Hematopoietic multipotent progenitor cell (in vitro differentiated cells): ENCODE data around the gene IRF8. TPM values are rescaled to one million over a fixed set of nuclear protein-coding genes. Genes with fewer than 3 reads are reported as not detected.

Source experiments
- DNase-seq, 3 donors: peaks; one replicate each; pipeline ENCODE4 v3.0.0-alpha.2; 2011 to 2015; ENCODE audit warnings: low read depth in 2 of 3, low spot score in 2 of 3
- total RNA-seq: library from RNA; depleted of rRNA; stranded (reverse); fragments of >200 nt; gene quantifications from one replicate; pipeline ENCODE4 v1.2.3, GENCODE V29; 2012

IRF8 gene
- total RNA-seq, 1 donor = 19.7 TPM

GRCh38 chr16:85950136-85950918 is 51.4 kb downstream of the IRF8 start:
- DNase-seq = no peak

GRCh38 chr16:85952197-85952596 is 53.2 kb downstream of the IRF8 start:
- no peak for DNase-seq

GRCh38 chr16:85952811-85953210 is 53.8 kb downstream of the IRF8 start:
- DNase-seq = no peak

DNA sequence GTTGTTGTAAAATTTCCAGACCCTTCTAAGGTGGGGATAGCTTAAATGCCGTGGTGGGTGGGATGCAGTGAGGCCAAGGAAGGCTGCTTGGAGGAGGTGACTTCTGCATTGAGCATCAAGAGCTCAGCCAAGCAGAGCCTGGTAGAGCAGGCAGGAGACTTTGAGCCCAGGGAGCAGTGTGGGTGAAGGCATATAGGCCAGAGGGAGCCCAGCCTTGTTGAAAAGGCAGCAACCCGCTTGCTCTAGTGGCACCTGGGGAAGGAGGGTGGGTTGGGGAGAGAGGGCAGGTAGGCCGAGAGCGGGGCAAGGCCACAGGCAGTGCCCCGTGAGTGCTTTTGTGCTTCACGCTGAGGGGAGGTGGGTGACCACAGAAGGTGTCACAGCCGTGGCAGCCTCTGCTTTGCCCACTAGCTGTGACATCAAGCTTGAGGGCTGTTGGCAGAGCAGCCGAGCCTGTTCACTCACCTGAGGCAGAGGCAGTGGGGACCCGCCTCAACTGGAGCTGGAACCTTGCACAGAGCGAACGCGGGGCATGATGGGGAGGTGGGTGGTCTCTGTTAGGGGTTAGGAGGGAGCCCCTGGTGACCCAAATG is 56.1 kb downstream of the IRF8 start:
- DNase-seq = no peak

- DNase-seq = no peak
These were observed 56.6 kb downstream of the IRF8 start for GRCh38 chr16:85955566-85955965.

DNA sequence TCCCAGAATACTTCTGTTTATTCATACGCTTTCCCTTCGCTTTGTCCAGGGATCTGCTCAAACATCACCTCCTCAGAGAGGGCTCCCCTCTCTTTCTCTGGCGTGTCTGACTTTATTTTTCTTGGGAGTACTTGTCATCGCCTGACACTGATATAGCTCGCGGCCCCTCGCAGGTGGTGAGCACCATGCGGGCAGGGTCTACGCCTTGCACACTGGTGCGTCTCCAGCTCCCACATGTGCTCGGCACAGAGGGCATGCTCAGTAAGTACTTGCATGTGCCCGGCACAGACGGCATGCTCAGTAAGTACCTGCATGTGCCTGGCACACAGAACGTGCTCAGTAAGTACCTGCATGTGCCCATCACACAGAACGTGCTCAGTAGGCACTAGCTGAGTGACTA is 57.5 kb downstream of the IRF8 start:
- DNase-seq = no peak

DNA sequence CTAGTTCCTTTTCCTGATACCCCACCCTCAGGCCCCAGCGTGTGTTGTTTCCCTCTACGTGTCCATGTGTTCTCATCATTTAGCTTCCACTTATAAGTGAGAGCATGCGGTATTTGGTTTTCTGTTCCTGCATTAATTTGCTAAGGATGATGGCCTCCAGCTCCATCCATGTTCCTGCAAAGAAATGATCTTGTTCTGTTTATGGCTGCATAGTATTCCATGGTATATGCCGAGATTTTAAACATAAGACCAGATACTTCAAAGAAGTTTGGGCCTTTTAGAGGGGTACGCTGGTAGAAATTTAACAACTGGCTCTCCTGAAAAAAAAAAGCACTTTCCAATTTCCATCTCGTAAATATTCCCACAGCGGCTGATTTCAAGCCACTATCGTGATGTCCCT is 59.8 kb downstream of the IRF8 start:
- DNase-seq = no peak

DNA sequence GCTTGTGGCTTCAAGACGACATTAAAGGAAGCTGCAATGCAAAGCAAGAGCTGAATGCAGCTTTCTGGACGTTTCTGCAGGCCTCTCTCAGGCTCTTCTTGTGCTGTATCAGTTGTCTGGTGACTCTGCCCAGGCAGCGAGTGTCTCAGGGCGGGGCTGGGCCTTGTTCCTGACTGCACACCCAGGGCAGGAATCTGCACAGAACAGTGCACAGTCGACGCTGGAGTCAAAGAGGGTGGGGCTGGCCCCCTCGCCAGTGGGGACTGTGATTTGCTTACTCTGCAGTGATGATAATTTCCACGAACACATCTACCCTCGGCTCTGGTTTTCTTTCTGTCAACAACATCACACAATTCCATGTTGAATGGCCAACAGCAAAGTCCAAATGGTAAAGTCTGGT is 60.7 kb downstream of the IRF8 start:
- DNase-seq = no peak

DNA sequence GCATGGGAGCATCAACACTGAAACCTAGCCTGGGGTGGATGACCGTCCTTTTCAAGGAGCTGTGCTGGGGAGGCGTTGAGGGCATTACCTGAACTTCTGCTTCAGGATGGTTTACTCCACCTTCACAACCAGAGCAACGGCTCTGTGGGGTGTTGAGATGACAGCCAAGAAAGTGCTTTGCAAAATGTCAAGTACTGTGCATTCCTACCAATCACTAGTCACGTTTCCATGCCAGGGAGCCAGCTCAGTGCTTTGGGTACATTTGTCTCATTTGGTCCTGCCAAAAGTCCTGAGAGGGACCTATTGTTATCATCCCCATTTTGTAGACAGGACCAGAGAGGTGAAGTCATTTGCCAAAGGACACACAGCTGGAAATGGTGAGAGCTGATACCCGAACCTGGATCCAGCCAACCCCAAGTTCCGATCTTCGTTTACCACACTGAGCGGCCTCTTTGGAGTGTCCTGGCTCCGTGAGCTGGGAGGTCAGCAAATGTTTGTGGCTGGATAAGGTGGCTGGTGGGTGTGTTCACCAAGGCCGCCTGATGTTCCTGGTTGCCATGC is 61.6 kb downstream of the IRF8 start:
- DNase-seq = no peak

DNA sequence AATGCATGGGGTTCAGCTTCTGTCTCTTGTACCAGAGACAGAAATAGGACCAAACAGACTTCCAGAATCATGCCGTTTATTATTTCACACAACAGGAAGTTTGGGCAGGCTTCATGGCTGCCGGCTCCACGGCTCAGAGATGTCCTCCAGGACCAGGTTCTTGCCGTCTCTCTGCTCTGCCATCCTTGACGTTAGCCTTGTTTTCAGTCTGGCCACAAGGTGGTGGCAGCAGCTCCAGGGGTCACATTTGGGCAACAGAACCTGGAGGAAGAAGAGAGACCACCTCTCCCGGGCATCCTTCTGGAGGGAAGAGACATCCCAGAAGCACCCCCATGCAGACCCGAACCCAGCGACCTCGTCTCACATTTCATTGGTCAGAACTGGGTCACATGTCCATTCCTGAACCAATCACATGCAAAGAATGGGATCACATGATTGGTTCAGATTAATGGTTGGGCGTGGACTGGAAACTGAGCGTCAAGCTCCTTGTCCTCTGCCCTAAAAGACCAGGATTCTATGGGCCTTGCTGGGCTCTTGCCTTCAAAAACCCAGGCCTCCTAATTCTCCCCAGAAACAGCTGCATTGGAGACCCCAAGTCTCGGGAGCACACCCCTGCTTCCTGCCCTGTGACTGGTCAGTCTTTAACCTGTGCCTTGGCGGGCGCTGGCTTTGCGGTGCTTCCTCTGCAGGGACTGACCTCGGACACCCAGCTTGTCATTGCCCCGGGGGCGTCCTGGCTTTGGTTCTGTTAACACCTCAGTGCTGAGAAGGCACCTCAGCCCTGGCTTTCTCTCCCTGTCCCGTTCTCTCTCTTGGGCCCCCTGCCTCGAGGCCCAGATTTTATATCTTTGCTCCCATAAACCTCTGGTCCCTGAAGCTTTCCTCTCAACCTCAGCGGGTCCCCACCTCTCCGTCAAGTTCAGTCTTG is 63.3 kb downstream of the IRF8 start:
- DNase-seq = no peak

- no peak for DNase-seq
These were observed 64.9 kb downstream of the IRF8 start for GRCh38 chr16:85963753-85964285.

GRCh38 chr16:85965125-85965524 is 66.2 kb downstream of the IRF8 start:
- DNase-seq = no peak

DNA sequence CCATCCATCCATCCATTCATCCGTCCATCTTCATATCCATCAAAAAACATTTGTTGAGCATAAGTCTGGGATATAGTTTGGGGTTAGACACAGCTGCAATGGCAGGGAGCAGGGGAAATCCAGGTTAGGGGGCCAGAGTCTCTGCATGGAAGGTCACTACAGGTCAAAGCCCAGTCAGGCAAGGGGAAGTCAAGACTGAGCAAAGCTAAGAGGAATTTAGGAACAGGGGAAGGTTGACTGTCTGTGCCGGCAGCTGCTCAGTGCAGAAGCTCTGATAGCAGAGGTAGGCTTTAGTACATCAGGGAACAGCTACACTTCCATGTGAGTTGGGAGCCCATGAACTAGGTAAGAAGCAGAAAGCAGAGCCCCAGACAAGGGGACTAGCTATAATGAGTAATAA is 68.1 kb downstream of the IRF8 start:
- DNase-seq = no peak

DNA sequence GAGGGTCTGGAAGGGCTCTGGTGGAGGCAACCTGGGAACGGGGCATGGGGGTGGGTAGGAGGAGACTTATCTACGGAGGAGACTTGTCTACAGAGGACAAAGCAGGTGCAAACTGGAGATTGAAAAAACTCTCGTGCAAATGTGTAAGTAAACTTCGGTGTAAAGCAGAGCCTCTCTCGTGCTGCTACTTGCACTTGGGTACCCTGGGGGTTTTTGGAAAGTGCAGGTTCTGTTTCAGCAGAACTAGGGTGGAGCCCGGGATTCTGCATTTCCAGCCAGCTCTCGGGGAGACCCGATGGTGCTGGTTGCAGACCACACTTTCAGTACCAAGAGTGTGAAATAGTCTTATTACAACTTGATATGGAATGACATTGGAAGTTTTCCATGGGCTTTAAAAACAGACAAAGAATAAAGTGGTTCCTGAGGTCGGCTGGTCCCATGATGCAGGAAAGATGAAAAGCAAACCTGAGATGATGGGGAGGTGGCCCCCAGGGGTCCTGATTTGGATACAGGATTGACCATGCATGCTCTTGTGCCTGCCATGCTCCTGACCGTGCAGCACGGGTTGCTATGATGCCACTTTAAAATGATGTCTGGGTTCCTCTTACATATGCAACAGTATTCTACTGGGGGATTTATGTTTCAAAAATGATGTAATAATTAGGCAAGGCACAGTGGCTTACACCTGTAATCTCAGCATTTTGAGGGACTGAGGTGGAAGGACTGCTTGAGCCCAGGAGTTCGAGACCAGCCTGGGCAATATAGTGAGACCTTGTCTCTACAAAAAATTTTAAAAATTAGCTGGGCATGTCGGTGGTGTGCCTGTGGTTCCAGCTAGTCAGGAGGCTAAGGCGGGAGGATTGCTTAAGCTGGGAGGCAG is 69.3 kb downstream of the IRF8 start:
- DNase-seq = no peak

GRCh38 chr16:85969159-85969558 is 70.2 kb downstream of the IRF8 start:
- DNase-seq = no peak

GRCh38 chr16:85969591-85969990 is 70.6 kb downstream of the IRF8 start:
- no peak for DNase-seq

DNA sequence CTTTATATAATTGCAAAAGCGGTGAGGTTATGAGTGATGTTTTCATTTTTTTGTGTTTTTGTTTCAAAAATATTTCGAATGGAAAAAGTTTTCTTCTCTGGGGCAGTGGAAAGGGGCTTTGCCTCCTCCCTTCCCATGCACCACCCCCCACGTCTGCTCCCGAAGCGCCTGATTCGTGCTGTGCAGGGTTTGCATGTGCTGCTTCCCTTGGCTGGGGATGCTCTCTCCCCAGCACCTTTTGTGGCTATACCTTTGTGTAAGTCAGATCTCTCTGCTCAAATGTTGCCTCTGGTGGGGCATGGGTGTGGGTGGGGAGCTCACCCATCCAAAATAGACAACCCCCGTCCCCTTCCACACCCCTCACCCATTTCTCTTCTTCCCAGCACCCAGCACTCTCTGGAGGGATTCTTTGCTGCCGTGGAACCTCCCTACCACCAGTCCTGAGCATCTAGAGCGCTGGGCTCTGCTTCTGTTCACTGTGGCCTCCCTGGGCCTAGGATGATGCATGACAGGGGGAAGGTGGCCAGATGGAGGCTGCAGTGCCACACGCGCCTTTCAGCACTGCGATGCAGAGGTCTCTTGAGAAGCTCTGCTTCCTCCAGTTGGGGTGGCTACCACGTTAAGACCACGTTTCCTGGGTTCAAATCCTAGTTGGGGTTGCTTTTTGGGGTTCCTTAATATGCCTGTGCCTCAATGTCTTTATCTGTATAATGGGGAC is 71.2 kb downstream of the IRF8 start:
- DNase-seq = no peak

DNA sequence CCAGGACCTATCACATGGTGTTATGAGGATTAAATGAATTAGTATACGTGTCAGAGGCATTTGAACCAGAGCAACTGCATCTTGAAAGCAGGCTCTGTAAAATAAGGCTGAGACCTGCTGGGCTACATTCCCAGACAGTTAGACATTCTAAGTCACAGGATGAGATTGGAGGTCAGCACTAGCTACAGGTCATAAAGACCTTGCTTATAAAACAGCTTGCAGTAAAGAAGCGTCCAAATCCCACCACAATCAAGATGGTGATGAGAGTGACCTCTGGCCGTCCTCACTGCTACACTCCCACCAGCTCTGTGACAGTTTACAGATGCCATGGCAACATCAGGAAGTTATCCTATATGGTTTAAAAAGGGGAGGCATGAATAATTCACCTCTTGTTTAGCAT is 71.8 kb downstream of the IRF8 start:
- no peak for DNase-seq
